Tibial artery (tissue), 4 donors: ENCODE data around the gene CCNB2.

ENCODE experiments used
- DNase-seq, 2 donors: peaks; one replicate each; pipeline ENCODE4 v3.0.0-alpha.2; 2019
- H3K27ac ChIP-seq, 2 donors: fragments of 200-600 bp; sonication (generic) in 1 of 2; 1 replicate in 1 of 2; 2 replicates in 1 of 2; pipeline ENCODE4 v1.5.1; 2018 to 2019; ENCODE audit warnings: mild to moderate bottlenecking in 1 of 2
- H3K27me3 ChIP-seq, 2 donors: fragments of 200-600 bp; sonication (generic) in 1 of 2; one replicate each; pipeline versions ENCODE4 v1.5.1 to v1.6.0; 2016 to 2019
- H3K36me3 ChIP-seq, 3 donors: fragments of 200-600 bp; sonication (generic) in 2 of 3; one replicate each; pipeline ENCODE4 v1.5.1; 2016 to 2019; ENCODE audit warnings: mild to moderate bottlenecking in 2 of 3
- H3K4me1 ChIP-seq, 4 donors: fragments of 200-600 bp; sonication (generic) in 2 of 4; 1 replicate in 3 of 4; 2 replicates in 1 of 4; pipeline ENCODE4 v1.5.1; 2016 to 2019
- H3K4me3 ChIP-seq, 2 donors: fragments of 200-600 bp; sonication (generic) in 1 of 2; 1 replicate in 1 of 2; 2 replicates in 1 of 2; pipeline ENCODE4 v1.5.1; 2018 to 2019; ENCODE audit warnings: mild to moderate bottlenecking in 2 of 2
- H3K9me3 ChIP-seq, 3 donors: fragments of 200-600 bp; sonication (generic) in 1 of 3; one replicate each; pipeline ENCODE4 v1.5.1; 2016 to 2019
- CTCF ChIP-seq, 2 experiments: fragments of 200-600 bp in 1 of 2; fragments of 450-650 bp in 1 of 2; IDR thresholded peaks; one replicate each; pipeline ENCODE4 v1.5.1; 2017 to 2019; ENCODE audit warnings: antibody characterized with exemption in 2 of 2, mild to moderate bottlenecking in 1 of 2, moderate library complexity in 1 of 2
- intact Hi-C: fragments of 100-400 bp; cut with DNase I; formaldehyde crosslinking; loops from one replicate; pipeline ENCODE4 v1.15.0; 2023; ENCODE audit warnings: low total_unique reads

CCNB2 gene

GRCh38 chr15:59104912-59105732 is at the start of gene CCNB2:
TSS of gene CCNB2 (plus strand) at chr15:59105146. CDS start at chr15:59105269, 123 bp downstream.
- intact Hi-C loops: no loop called here
- Histone ChIP-seq H3K4me3 (peak within 1 kb of the TSS; percentile 51 to 65), H3K9me3 (no peaks in the 10 kb centered on the region), H3K36me3 (peaks cover 0 to 5% (median 3%) of the 10 kb centered on the region in 3 donors), H3K27me3 (no peaks in the 10 kb centered on the region), H3K27ac (peak within 1 kb of the TSS in 1 of 2 donors; percentile 28), H3K4me1 (peaks cover 0 to 13% (median 9%) of the 10 kb centered on the region in 4 donors)
- no peak for TF ChIP-seq CTCF (IDR thresholded peaks at IDR 0.05)
- peak; percentile 83 to 88 for DNase-seq

DNA sequence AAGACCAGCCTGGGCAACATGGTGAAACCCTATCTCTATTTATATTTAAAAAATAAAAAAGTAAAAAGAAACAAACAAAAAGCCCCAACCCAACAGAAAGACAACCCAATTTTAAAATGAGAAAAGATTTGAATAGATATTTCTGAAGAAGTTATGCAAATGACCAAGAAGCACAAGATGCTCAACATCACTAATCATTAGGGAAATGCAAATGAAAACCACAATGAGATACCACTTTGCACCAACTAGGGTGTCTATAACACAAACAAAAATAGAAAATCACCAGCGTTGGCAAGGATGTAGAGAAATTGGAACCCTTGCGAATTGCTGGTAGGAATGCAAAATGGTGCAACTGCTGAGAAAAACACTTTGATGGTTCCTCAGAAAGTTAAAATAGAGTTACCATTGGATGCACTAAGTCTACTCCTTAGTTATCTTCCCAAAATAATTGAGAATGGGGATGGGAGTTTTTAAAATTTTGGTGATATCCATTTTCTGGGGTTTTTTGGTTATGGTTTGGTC is 45.8 kb upstream of the CCNB2 start:
- no peak overlapping the region for H3K27ac ChIP-seq

GRCh38 chr15:59060348-59060747 is 44.6 kb upstream of the CCNB2 start:
- Histone ChIP-seq H3K27ac (no peak overlapping the region), H3K4me3 (no peak overlapping the region), H3K4me1 (no peaks in the 10 kb centered on the region), H3K27me3 (no peaks in the 10 kb centered on the region), H3K9me3 (no peaks in the 10 kb centered on the region), H3K36me3 (peaks cover 61 to 85% (median 72%) of the 10 kb centered on the region in 3 donors)
- intact Hi-C loops: loop anchor here (2.0 kb wide), 1 partner anchor 16 kb away; no protein-coding TSS in a partner anchor
- no peak for DNase-seq
- no peak for TF ChIP-seq CTCF (IDR thresholded peaks at IDR 0.05)

More for the DNA sequence above, 45.8 kb upstream of the CCNB2 start:
- Histone ChIP-seq H3K9me3 (no peaks in the 10 kb centered on the region), H3K4me3 (no peak overlapping the region), H3K4me1 (no peaks in the 10 kb centered on the region), H3K27me3 (no peaks in the 10 kb centered on the region), H3K36me3 (peaks cover 67 to 88% (median 68%) of the 10 kb centered on the region in 3 donors)
- intact Hi-C loops: no loop called here
- no peak for DNase-seq
- TF ChIP-seq CTCF (IDR thresholded peaks at IDR 0.05): no peak

GRCh38 chr15:59063042-59063441 is 41.9 kb upstream of the CCNB2 start:
- H3K4me3 ChIP-seq: no peak overlapping the region
- TF ChIP-seq CTCF (IDR thresholded peaks at IDR 0.05): no peak
- no peaks in the 10 kb centered on the region for H3K27me3 ChIP-seq
- H3K4me1 ChIP-seq: no peaks in the 10 kb centered on the region
- H3K27ac ChIP-seq: no peak overlapping the region
- H3K9me3 ChIP-seq: no peaks in the 10 kb centered on the region
- DNase-seq: no peak
- intact Hi-C loops: no loop called here
- H3K36me3 ChIP-seq: peaks cover 73 to 91% (median 78%) of the 10 kb centered on the region in 3 donors

DNA sequence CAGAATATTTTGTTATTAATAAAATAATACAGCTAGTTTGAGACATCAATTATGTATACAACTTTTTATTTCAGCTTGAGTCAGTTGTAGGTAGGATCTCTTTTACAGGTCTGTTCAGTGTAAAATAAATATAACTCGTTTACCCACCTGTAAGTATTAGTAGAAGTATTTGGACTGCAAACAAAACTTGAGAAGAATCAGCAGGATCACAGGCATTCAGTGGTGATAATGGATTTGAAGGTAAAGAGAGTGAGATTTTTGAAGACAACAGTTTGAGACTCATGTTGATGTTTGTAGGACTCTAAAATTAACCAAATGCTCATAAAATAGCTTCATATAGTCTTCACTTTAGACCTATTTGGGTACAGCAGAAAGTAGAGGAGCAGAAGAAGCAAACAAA is 35.5 kb upstream of the CCNB2 start:
- TF ChIP-seq CTCF (IDR thresholded peaks at IDR 0.05): no peak
- Histone ChIP-seq H3K27ac (no peak overlapping the region), H3K27me3 (no peaks in the 10 kb centered on the region), H3K9me3 (no peaks in the 10 kb centered on the region), H3K36me3 (peaks cover 43 to 78% (median 65%) of the 10 kb centered on the region in 3 donors), H3K4me3 (no peak overlapping the region), H3K4me1 (no peaks in the 10 kb centered on the region)
- DNase-seq: no peak
- intact Hi-C loops: no loop called here
